Astrocyte of the spinal cord (primary cell): ENCODE data around the gene ABO.
"Not testable (repeated sequence)": the region's sequence is repeated elsewhere in the genome, so short reads cannot be mapped to it uniquely, and the experiment has no call there.

Experiments
- DNase-seq: peaks from one replicate; pipeline ENCODE4 v3.0.0; 2011; ENCODE audit warnings: low read depth, low spot score
- H3K4me3 ChIP-seq: 2 replicates; pipeline ENCODE4 v1.5.1; 2011; ENCODE audit warnings: low read depth, mild to moderate bottlenecking, low read length, moderate library complexity
- CTCF ChIP-seq: IDR thresholded peaks from 2 replicates; pipeline ENCODE4 v1.5.1; 2012; ENCODE audit warnings: low read depth, mild to moderate bottlenecking, low read length, inconsistent platforms
- in situ Hi-C: cut with HindIII; loops from 2 replicates; pipeline ENCODE4 v1.10.0; 2017; ENCODE audit warnings: low sequenced_read_pairs

Gene ABO

DNA sequence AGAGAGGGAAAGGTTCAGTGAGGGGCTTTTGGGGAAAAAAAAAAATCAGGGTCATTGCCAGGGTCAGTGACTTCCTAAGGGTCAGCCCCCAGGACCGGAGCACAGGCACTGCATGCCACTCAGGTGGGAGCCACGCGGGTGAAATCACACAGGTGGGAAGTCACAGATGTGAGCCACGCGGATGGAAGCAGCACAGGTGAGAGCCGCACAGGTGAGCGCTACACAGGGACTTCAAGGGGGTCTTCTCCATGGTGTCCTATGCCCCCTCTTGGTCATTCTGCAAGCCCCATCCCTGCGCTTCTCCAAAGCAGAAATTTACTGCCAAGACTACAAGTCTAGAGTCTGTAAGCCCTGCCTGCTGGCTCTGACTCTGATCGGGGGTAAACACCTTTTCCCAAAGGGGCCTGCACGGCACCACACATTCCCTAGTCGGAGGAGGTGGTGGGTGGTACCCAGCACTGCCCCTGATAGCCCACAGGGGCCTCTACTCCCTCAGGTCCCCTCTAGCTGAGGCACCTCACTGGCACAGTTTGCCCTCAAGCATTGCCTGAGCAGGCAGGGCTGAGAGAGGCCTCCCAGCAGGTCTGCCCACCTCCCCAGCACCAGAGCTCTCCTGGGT lies 47.6 kb downstream of the ABO start:
- TF ChIP-seq CTCF = no peak
- no peak for DNase-seq
- no peak overlapping the region for H3K4me3 ChIP-seq
- in situ Hi-C loops = no loop called here

DNA sequence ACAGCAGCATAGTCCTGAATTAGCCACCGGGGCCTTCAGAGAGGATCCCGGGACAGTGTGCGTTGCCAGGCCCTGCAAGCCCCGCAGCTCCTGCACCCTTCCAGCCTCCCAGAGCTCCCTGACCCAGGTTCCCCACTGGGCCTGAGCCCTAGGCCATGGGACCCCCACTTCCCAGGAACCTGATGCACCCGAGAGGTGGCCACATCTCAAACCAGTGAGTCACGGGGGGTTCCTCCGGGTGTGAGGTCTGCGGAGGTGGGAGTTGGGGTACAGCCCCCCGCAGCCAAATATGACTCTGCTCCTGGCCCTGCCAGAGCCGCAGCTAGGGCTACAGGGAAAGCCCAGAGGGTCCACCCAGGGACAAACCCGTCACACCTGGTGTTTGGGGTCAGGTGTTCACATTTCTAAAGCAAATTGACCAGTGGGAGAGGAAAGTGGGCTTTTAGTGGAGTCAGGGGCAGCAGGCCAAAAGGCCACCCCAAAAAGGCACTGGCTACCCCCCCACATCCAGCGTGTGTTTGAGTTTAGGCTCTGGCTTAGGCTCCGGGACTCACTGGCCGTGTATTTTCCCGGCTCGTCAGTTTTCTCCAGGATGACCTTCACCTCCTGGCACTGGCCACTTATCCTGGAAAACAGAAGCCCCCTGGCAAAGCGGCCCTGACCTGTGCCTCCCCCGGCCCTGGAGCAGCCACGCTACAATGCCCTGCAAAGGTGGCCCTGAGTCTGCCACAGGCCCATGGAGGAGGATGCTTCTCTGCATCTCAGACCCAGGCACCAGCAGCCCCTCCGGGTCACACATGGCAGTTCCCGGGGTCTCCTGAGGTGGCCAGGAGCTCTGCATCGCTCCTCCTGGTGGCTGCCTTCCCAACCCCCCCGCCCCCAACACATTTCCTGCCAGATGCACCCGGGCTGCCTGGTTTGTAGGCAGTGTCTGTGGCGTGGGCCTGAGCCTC lies 48.5 kb downstream of the ABO start:
- DNase-seq = no peak
- H3K4me3 ChIP-seq = no peak overlapping the region
- no peak for TF ChIP-seq CTCF
- in situ Hi-C loops = no loop called here

GRCh38 chr9:133225171-133226011 lies 49.6 kb downstream of the ABO start:
- no peak overlapping the region for H3K4me3 ChIP-seq
- no peak for TF ChIP-seq CTCF
- no peak for DNase-seq
- in situ Hi-C loops = no loop called here

- in situ Hi-C loops = no loop called here
- no peak overlapping the region for H3K4me3 ChIP-seq
- no peak for DNase-seq
- no peak for TF ChIP-seq CTCF
These were observed 50.2 kb downstream of the ABO start for GRCh38 chr9:133224762-133225161.

DNA sequence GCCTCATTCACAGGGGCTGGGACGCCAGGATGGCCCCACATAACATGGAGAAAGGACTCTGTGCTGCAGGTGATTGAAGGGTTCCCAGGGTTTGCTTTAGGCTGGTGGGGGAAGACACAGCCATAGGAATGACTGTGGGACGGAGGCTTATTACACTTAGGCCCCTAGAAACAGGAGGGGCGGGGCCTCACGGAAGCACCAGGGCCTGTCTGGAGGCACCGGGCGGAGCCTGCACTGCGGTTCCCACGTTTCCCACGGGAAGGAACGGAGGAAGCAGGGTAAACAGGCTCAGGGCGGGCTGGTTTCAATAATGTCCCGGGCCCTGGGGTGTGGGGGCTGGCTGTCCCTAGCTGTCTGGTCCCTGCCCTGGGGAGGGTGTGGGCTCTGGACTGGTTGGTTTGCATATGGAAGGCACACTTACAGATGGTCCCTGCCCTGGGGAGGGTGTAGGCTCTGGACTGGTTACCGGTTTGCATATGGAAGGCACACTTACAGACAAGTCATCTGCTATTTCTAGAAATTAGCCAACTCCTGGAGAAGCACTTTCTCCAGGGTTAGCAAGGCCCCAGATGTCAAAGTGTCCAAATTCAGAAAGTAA lies 51.7 kb downstream of the ABO start:
- H3K4me3 ChIP-seq, in situ Hi-C loops, DNase-seq: not testable (repeated sequence)

- H3K4me3 ChIP-seq, in situ Hi-C loops, DNase-seq: not testable (repeated sequence)
These were observed 53.0 kb downstream of the ABO start for GRCh38 chr9:133221994-133222393.

- no peak for DNase-seq
- no peak overlapping the region for H3K4me3 ChIP-seq
- in situ Hi-C loops = no loop called here
- no peak for TF ChIP-seq CTCF
These were observed 53.7 kb downstream of the ABO start for GRCh38 chr9:133221177-133221809.

DNA sequence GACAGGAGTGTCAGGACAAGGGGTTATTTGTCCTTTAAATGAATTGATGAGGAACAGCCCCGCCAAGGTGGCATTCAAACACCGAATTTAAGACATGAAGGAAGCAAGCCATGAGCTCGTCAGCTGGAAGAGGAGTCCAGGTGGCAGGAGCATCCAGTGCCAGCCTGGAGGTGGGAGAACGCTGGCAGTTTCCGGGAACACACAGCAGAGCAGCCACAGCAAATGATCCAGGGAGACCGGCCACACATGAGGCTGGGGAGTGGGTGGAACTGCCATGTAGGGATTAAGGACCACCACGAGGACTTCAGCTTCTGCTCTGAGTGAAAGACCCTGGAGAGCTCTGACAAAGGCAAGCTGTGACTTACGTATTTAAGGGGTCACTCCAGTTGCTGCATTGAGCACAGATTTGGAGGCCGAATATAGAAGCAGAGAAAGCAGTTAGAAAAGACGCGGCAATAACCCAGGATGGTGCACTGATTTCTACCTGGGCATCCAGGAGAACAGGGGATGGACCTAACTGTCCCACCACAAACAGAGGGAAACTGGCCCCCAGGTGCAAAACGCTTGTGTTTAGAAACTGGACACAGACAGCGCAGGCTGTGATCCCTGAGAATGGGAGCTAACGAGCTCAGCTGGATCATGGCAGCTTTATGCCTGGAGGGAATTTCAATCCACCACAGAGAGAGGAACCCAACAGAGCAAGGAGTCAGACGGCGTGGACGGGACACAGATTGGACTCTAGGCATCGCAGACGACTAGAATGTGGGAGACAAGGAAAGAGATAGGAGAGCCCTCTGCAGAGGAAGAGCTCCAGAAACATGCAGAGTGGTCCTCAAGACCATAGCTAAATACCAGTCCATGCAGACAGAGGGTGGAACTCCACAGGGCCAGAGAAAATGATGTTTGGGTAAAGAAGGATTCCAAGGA lies 56.7 kb downstream of the ABO start:
- in situ Hi-C loops, DNase-seq, H3K4me3 ChIP-seq: not testable (repeated sequence)

DNA sequence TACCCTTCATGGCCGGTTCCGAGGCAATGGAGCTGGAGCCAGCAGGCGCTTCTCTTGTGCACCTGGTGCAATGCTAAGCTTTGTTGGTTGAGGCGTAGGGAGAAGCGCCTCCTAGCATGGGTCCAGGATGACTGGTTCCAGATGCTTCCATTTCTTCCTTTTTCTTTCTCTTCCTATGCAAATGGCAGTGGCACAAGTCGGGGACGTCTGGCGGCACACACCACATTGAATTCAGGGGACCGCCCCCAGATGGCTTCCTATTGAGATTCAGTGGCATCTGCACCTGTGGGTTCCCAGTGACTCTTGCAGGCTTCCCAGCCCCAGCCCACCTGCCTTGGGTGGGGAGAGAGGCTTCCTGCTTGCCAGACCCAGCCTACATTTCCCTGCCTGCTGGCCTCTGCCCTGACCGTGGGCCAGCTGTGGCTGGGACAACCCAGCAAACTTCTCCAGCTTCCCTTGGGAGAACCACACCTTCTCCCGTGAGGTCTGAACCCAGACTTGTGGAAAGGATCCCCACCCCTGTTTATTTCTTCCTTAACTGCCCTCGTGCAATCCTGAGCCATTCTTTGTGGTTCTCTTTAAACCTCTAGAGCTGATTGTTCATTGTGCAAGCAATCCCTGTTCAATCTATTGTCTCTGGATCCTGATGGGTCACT lies 57.5 kb downstream of the ABO start:
- in situ Hi-C loops, H3K4me3 ChIP-seq, DNase-seq: not testable (repeated sequence)
